GM18520 (cell line): ENCODE measurements around the gene SP100.
"Not testable (repeated sequence)": the region's sequence is repeated elsewhere in the genome, so short reads cannot be mapped to it uniquely, and the experiment has no call there.

Source experiments
- ATAC-seq: cut with Tn5 transposase; IDR thresholded peaks from one replicate; pipeline ENCODE4 v1.9.1; 2021; ENCODE audit not compliant: unreplicated experiment

Gene SP100

GRCh38 chr2:230416061-230416721 is at the start of gene SP100:
SP100 (plus strand) TSS chr2:230416201; CDS start chr2:230416297, 96 bp downstream.
- peak; percentile 71 for ATAC-seq

GRCh38 chr2:230382108-230382507 is 33.9 kb upstream of the SP100 start:
- ATAC-seq: no peak

- ATAC-seq: no peak
These were observed 32.5 kb upstream of the SP100 start for GRCh38 chr2:230383453-230383852.

- ATAC-seq: no peak
These were observed 31.0 kb upstream of the SP100 start for GRCh38 chr2:230384986-230385385.

- no peak for ATAC-seq
These were observed 21.7 kb upstream of the SP100 start for GRCh38 chr2:230394301-230394700.

- ATAC-seq: not testable (repeated sequence)
These were observed 17.3 kb upstream of the SP100 start for GRCh38 chr2:230398698-230399097.

GRCh38 chr2:230400041-230400440 is 16.0 kb upstream of the SP100 start:
- no peak for ATAC-seq

GRCh38 chr2:230400454-230400853 is 15.5 kb upstream of the SP100 start:
- no peak for ATAC-seq

GRCh38 chr2:230401026-230401425 is 15.0 kb upstream of the SP100 start:
- not testable (repeated sequence) for ATAC-seq

- ATAC-seq: no peak
These were observed 12.3 kb upstream of the SP100 start for GRCh38 chr2:230403746-230404145.

- no peak for ATAC-seq
These were observed 10.2 kb upstream of the SP100 start for GRCh38 chr2:230405824-230406223.

GRCh38 chr2:230408244-230408842 is 7.7 kb upstream of the SP100 start:
- no peak for ATAC-seq

GRCh38 chr2:230409316-230409715 is 6.7 kb upstream of the SP100 start:
- ATAC-seq: not testable (repeated sequence)

GRCh38 chr2:230410263-230410662 is 5.7 kb upstream of the SP100 start:
- ATAC-seq: no peak

- ATAC-seq: no peak
These were observed 5.0 kb upstream of the SP100 start for GRCh38 chr2:230410861-230411569.

GRCh38 chr2:230411570-230412370 is 4.2 kb upstream of the SP100 start:
- peak; percentile 33 for ATAC-seq

GRCh38 chr2:230412371-230412711 is 3.7 kb upstream of the SP100 start:
- no peak for ATAC-seq

GRCh38 chr2:230412846-230413245 is 3.2 kb upstream of the SP100 start:
- ATAC-seq: no peak

- no peak for ATAC-seq
These were observed 2.5 kb upstream of the SP100 start for GRCh38 chr2:230413479-230413878.

GRCh38 chr2:230414302-230414701 is 1.7 kb upstream of the SP100 start:
- no peak for ATAC-seq

GRCh38 chr2:230417436-230417835 is 1.4 kb downstream of the SP100 start:
- no peak for ATAC-seq
